DMS 273 (cell line): Measurements from ENCODE around the gene AAK1.
"Not testable (repeated sequence)": the region's sequence is repeated elsewhere in the genome, so short reads cannot be mapped to it uniquely, and the experiment has no call there.

Experiments
- DNase-seq: peaks from one replicate; lab custom pipeline; 2025; ENCODE audit not compliant: unreplicated experiment; lab: John Stamatoyannopoulos, UW

AAK1 gene

DNA sequence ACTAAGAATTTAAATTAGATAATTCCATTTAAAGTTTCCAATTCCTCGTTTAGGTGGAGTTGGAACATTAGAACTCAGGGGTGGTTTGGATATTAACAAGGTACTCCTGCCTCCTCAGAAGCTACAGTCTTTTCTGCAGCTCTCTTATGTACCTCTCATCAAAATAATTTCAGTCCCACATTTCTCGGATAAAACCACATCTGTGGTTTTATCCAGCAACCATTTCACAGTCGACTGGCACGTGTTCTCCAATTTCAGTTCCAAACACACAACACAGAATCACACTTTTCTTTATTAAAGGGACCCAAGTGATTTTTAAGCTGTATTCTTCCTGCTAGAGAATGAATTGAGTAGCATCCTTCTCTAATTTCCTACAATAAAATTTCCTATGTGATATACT is 183.6 kb downstream of the AAK1 start:
- no peak for DNase-seq

DNA sequence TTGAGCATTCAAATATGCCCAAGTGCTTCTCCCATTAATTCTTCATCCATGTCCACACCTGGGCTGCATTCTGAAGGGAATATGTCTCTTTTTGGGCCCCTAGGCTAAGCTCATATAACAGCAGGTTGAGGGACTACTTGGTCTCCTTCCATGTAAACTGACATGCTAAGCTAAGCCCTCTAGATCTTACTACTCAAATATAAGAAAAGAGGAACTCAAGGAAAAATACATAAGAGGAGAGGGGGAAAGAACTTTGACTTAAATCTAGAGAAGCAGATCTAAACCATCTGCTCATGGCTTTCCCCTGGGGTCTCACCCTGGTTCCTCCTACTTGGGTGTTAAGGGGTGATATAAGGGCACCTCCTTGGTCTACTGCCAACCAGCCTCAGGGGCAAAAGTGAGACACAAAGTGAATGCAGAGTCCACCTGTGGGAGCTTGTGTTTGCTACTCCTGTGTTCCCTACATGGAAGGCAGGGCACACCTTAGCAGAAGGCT is 186.5 kb downstream of the AAK1 start:
- DNase-seq = no peak

DNA sequence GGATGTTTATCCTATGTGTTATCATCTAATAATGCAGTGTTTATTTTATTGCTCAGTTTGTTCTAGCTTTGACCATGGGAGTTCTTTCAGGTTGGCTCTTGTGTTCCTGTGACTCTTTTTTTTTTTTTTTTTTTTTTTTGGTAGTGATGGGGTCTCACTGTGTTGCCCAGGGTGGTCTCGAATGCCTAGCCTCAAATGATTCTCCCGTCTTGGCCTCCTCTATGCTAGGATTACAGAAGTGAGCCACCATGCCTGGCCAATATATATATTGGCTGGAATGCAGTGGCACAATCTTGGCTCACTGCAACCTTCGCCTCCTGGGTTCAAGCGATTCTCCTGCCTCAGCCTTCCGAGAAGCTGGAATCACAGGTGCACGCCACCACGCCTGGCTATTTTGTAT is 187.4 kb downstream of the AAK1 start:
- DNase-seq = no peak

DNA sequence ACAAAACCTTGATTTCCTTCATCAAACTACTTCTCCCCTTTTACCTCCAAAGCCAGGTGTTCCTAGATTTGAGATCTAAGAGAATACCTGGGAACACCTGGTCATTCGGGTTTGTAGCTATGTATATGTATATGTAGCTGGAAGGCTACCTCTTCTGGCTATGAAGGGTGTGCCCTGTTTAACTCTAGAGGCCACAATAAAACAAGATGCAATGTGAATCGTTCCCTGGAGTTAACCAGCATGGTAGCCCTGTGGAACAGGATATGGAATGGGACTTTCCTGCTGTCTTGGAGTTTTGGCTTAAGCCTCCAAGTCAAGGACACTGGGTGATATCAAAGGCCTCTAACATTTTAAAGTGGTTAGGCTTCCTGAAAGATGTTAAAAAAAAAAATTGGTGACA is 188.6 kb downstream of the AAK1 start:
- DNase-seq = no peak

DNA sequence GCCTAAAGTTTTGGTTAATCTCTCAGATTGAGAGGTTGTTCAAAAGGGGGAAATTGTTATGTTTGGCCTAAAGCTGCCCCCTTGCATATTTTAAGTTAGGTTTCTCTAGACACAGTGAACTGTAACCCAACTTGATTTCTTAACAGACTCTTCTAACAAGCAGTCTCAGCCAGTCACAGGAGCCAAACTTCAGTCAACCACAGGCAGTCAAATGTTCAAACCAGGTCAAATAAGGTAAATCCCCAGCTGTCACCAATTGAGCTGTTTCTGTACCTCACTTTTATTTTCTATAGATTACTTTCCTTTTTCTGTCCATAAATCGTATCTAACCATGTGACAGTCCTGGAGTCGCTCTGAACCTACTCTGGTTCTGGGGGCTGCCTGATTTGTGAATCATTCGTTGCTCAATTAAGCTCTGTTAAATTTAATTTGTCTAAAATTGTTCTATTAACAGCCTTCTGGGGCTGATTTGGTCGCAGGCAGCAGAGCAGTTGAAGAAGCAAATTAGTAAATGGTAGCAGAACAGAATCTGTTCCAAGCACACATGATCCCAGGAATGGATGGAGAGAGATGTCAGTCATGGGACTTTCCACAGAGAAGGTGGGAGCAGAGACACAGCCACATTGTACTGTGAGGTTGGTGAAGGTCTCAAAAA is 189.9 kb downstream of the AAK1 start:
- DNase-seq = peak; percentile 43

DNA sequence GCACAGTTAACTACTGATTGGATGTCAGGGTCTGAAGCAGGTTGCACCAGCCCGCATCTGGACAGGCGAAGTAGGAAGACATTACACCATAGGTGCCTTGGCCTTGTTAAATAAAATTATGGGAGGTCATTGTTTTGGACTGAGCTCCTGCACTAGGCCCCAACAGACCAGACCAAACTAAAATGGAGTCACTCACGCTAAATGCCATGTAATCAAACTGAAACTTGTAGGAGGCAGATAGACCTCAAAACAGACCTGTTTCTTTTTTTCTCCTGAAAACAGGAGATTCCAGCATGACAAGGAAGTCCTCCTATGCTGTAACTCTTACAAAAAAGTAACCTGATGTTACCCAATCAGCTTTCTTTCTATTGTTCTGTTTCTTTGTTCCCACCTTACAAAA is 190.9 kb downstream of the AAK1 start:
- no peak for DNase-seq

DNA sequence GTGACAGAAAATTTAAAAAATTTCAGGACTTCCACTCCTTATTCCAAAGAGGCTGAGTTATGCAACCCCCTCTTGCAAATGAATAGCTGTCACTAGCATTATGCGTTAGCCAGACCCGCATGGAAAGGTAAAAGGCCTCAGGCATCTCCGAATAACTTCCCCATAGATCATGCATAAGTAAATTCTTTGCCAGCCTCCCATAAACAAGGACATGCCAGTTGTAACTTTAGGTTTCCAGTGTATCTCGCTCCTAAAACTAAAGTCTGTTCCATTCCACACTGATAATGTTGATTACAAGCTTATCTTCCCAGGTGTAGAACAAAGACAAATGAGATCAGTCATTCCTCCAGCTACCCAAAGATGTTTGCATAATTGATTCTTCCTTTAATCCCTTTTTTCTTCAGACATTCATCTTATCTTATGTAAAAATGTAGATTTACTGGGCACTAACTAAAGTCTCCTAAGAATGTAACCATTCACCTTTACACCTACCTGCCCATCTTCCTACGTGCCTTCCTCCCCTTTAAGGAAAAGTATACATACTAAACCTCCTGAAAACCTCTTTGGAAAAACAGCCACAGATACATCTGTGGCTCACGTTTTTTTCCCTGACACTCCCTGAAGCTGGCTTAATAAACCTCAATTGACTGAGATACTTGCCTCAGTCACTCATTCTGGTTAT is 192.7 kb downstream of the AAK1 start:
- no peak for DNase-seq

DNA sequence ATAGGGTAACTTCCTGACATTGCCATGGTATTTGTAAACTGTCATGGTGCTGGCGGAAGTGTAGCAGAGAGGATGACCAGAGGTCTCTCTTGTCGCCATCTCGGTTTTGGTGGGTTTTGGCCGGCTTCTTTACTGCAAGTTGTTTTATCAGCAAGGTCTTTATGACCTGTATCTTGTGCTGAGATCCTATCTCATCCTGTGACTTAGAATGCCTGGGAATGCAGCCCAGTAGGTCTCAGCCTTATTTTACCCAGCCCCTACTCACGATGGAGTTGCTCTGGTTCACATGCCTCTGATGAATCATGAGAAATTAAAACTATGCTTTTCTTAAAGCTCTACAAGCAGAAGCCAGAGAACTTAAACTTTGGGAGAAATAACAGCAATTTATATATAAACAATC is 193.6 kb downstream of the AAK1 start:
- no peak for DNase-seq

DNA sequence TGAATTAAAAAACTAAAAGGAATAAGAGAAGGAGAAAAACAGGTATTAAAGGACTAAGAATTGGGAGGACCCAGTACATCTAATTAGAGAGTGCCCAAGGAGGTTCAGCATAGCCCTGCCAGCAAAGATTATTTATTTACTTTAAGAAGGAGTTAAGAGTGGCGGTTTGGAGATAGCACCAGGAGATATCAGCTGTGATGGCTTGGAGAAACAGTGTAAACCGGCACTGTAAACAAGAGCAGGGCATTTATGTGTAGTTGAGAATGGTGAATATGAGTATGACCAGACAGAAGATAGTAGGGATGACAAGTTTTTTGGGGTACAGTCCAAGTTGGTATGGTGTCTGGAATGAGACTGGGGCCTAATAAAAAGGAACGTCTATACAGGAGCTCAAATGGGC is 199.9 kb downstream of the AAK1 start:
- DNase-seq = not testable (repeated sequence)

DNA sequence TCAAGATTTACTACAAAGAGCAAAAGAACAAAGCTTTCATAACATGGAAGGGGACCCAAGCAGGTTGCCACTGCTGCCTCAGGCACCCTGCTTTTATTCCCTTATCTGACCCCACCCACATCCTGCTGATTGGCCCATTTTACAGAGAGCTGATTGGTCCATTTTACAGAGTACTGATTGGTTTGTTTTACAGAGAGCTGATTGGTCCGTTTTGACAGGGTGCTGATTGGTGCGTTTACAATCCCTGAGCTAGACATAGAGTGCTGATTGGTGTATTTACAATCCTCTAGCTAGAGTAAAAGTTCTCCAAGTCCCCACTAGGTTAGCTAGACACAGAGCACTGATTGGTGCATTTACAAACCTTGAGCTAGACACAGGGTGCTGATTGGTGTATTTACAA is 204.0 kb downstream of the AAK1 start:
- not testable (repeated sequence) for DNase-seq

DNA sequence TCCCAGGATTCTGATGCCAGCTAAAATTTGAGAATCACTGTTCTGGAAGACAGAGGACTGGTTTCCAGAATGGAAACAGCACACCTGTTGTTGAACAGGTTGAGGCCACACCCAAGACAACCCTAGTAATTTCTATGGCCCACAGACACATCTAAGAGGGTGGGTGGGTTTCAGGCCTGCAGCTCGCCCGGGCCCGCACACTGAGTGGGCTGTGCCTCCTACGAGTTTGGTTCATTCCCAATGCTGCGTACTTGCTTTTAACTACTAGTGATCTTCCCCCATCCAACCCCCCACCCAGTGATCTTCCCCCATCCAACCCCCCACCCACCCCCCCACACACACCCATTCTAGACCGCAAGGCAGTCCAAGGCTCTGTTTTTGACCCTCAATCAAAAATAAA is 205.0 kb downstream of the AAK1 start:
- DNase-seq = no peak

DNA sequence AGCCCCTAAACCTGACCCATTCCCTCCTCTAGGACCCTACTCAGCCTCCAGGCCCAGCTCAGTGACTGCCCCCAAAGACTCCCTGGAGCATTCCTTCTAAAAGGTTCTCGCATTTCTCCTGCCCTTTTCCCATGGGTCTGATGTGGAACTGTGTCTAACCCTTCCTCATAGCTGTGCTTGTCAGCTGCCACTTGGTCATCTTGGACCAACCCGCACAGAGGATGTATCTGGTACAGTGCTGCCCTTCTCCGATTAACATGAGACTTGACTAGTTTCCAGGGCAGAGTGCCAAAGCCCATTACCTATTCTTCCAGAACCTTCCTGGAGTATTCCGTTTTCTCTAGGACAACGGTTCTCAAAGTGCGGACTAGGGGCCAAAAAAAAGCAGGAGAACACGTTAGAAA is 205.8 kb downstream of the AAK1 start:
- DNase-seq = no peak

DNA sequence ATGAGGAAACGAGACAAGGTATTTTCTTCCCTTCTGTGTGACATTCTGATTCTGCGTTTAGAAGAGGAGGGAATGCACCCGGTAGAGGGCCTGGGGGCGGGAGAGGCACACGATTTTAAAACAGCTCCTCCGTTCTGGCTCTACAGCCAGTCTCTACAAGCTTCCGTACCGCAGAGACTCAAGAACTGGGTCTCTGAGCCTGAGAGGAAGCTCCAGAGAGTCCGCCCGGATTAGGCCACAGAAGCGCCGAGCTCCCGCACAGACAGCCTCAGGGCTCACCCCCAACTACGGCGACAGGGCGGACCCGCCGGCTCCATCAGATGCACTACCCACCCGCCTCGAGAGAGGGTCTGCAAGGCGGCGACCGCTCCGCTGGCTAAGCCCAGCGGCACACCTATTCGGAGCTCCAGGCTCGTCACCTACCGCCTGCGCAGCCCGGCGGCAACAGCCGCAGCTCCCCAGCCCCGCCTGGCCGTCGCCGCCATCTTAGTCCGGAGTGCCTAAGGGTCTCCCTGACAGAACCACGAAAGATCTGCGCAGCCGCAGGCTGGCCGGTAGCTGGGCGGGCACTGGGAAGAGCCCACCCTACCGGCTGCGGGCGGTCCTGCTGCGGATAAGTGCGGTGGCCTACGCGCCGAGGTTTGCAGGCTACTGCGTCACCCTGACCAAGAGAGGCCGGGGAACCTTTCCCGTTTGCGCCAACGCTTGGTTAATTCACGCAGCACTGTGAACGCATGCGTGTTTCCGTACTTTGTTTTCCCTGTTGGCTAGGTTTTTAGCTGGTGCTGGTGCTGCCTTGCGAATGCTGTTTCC is 206.4 kb downstream of the AAK1 start, which contains the start of gene NFU1:
Gene NFU1 (minus strand): TSS at position 498 of the 813 bp plus-strand sequence. CDS start 13 bp downstream, at position 485.
- peak; percentile 97 for DNase-seq

DNA sequence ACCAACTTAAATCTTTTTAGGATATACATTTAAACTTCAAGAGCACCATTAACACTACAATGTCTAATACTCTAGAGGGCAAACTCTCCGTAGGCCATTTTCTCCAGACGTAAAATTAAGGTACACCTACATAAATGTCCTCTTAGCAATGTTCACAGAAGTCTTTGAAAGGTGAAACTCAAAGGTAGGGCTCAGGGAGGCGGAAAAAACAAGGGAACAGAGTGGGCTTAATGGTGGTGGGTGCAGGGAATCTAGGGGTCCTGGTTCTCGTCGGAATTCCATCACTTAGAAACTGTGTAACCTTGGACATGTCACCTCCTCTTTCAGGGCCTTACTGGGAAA is 207.0 kb downstream of the AAK1 start:
- DNase-seq = no peak

DNA sequence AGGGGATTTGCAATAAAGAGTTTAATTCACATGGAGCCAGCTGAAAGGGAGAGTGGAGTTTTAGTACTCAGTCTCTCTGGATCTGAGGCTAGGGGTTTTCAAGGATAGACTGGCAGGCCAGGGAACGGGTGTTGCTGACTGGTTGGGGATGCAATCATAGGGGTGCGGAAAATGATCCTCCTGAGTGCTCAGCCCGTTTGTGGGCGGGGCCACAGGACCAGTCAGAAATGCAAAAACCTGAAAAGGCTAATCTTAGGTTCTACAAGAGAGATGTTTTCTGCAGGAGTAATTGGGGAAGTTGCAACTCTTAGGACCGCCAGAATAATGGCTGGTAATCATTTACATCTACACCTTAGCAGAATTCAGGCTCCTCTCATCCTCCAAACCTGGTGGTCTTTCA is 208.8 kb downstream of the AAK1 start:
- DNase-seq = no peak

DNA sequence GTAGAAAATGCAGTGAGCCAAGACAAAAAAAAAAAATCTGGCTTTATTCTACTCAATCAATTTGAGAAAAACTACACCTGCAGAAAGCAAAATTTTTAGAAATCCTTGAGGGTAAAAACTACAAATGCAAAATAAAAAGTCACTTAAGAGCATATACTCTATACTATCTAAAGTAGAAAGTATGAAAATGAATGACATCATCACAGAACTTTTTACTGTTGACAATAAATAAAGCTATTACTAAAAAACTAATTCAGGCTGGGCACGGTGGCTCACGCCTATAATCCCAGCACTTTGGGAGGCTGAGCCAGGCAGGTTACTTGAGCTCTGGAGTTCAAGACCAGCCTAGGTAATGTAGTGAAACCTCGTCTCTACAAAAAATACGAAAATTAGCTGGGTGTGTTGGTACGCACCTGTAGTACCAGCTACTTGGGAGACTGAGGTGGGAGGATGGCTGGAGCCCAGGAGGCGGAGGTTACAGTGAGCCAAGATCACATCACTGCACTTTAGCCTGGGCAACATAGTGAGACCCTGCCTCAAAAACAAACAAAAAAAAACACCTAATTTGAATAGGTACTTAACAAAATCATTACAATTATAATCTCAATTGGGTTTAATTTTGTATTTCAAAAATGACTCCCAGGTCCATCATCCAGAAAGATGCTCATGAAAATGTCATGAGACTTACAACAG is 213.9 kb downstream of the AAK1 start:
- DNase-seq = no peak

DNA sequence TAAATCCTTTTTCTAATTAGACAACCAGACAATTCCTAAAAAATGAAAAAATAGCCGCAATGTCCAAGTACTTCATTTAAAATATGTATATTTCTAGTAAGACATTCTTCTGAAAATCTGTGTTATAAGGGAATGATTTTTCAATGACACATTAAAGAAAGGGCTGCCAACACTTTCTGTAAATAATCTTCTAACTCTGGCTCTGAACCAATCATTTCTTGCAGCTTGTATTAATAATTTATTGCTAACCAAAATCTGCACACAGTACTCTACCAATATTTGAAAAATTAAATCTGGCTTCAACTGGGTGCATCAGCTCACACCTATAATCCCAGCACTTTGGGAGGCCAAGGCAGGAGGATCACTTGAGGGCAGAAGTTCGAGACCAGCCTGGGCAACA is 214.6 kb downstream of the AAK1 start:
- no peak for DNase-seq

DNA sequence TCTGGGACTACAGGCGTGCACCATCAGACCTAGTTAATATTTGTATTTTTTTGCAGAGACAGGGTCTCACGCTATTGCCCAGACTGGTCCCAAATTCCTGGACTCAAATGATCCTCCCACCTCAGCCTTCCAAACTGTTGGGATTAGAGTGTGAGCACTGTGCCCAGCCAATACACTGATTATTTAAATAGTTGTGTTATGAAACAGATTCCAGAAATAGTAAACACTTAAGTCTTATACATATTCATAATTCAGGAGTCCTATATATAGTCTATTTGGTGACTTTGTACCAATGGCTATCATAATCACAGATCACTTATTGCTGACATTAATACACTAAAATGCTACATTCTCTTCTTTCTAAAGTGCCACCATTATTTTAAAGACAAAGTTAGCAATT is 219.1 kb downstream of the AAK1 start:
- DNase-seq = no peak

DNA sequence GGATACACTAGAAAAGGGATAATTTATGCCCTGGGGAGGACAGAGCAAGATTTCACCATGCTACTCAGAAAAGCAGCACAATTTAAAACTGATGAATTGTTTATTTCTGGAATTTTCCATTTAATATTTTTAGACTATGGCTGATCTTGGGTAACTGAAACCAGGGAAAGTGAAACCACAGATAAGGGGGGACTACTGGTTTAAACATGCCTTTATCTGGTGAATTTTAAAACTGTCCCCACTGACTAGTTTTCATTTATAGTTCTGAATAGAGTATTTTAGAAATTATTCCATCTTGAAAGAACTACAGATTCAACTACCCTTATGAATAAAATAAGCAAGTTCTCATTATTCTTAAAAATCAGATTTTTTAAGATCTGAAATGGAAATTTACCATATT is 221.3 kb downstream of the AAK1 start:
- no peak for DNase-seq

DNA sequence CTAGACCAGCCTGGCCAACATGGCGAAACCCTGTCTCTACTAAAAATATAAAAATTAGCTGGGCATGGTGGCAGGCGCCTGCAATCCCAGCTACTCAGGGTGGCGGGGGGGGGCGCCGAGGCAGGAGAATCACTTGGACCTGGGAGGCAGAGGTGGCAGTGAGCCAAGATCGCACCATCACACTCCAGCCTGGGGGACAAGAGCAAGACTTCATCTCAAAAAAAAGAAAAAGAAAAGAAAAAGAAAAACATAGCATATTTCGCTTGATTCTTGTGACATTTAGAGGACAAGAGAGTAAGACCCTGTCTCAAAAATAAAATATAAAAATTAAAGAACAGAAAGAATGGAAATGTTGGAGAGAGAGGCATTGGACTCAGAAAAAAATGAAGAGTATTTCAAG is 224.4 kb downstream of the AAK1 start:
- not testable (repeated sequence) for DNase-seq

DNA sequence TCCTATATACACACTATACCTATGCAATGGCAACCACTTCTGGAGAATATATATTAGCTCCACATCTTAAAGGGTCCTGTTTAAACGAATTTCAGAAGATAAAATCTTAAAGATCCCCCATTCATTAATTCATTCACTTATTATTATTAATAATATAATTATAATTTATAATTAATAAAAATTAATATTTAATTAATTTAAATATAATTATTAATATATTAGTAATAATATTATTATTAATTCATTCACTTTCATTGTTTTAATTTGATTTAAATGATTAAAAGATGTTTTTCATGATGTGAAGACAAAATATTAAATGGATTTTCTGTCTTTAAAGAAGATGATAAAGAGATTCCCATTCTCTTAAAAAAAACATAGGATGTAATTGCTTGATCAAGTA is 227.4 kb downstream of the AAK1 start:
- no peak for DNase-seq
